Panc1 (cell line): ENCODE data around the gene GMFB. TPM values are rescaled to one million over a fixed set of nuclear protein-coding genes. Genes with fewer than 3 reads are reported as not detected.

Experiments used
- ATAC-seq: fragments of 200-7000 bp; cut with Tn5 transposase; 2 replicates; pipeline ENCODE4 v1.9.1; 2020; ENCODE audit warnings: mild to moderate bottlenecking, moderate library complexity
- BruUV-seq: library from RNA; stranded (reverse); fragments of 400-500 nt; replicated peaks from 2 replicates; lab custom pipeline; 2021; lab: Mats Ljungman, UMichigan
- CTCF ChIA-PET: fragments of 300-600 bp; sonication (Branson Sonifier 250); formaldehyde crosslinking; loops from one replicate; lab custom pipeline; 2022; ENCODE audit warnings: antibody characterized with exemption; lab: Charles Lee
- POLR2A ChIA-PET: fragments of 300-600 bp; sonication (Branson Sonifier 250); formaldehyde crosslinking; loops from one replicate; lab custom pipeline; 2022; ENCODE audit warnings: antibody characterized with exemption; lab: Charles Lee
- DNase-seq: peaks from one replicate; pipeline ENCODE4 v3.0.0-alpha.2; 2010; ENCODE audit warnings: low read depth, low spot score
- H3K27ac ChIP-seq: 2 replicates; pipeline ENCODE4 v1.5.1; 2011; ENCODE audit warnings: mild to moderate bottlenecking, low read length, inconsistent platforms
- H3K27me3 ChIP-seq: fragments of 200-500 bp; sonication (Bioruptor generic); 2 replicates; pipeline ENCODE4 v1.6.0; 2014; ENCODE audit warnings: low read length, inconsistent platforms; ENCODE audit not compliant: control insufficient read depth, insufficient read depth
- H3K36me3 ChIP-seq: fragments of 200-500 bp; sonication (Bioruptor generic); 2 replicates; pipeline ENCODE4 v1.5.1; 2014; ENCODE audit warnings: inconsistent platforms, mild to moderate bottlenecking, low read length, moderate library complexity; ENCODE audit not compliant: control insufficient read depth, insufficient read depth
- H3K4me1 ChIP-seq: 2 replicates; pipeline ENCODE4 v1.5.1; 2011; ENCODE audit warnings: inconsistent platforms, mild to moderate bottlenecking, low read length, moderate library complexity; ENCODE audit not compliant: control insufficient read depth, insufficient read depth
- H3K4me3 ChIP-seq, 2 experiments: 2 replicates each; pipeline ENCODE4 v1.5.1; 2011 to 2012; ENCODE audit warnings: low read depth in 2 of 2, low read length in 2 of 2, mild to moderate bottlenecking in 2 of 2, inconsistent platforms in 1 of 2, moderate library complexity in 1 of 2
- H3K9me3 ChIP-seq: fragments of 200-500 bp; sonication (Bioruptor generic); 2 replicates; pipeline ENCODE4 v1.5.1; 2014; ENCODE audit warnings: low read depth, mild to moderate bottlenecking, inconsistent platforms, low read length, moderate library complexity; ENCODE audit not compliant: control insufficient read depth, insufficient read depth
- POLR2AphosphoS5 ChIP-seq: IDR thresholded peaks from 2 replicates; pipeline ENCODE4 v1.6.1; 2012; ENCODE audit warnings: mild to moderate bottlenecking, low read depth, low read length, moderate library complexity
- SIN3A ChIP-seq: IDR thresholded peaks from 2 replicates; pipeline ENCODE4 v1.6.1; 2012; ENCODE audit warnings: low read depth, mild to moderate bottlenecking, low read length, moderate library complexity, borderline replicate concordance; ENCODE audit not compliant: insufficient read depth
- TCF7L2 ChIP-seq: IDR thresholded peaks from 2 replicates; pipeline ENCODE4 v1.6.1; 2011; ENCODE audit warnings: mild to moderate bottlenecking, low read depth, low read length, inconsistent platforms
- in situ Hi-C: cut with HindIII; loops from 2 replicates; pipeline ENCODE4 v1.10.0; 2016; ENCODE audit warnings: low sequenced_read_pairs, low pct_unique_long_range_greater_than_20kb
- intact Hi-C: fragments of 100-400 bp; cut with micrococcal nuclease; formaldehyde crosslinking; loops from one replicate; pipeline ENCODE4 v1.10.0; 2022; ENCODE audit not compliant: unreplicated experiment
- total RNA-seq: library from RNA; stranded (reverse); gene quantifications from one replicate; pipeline ENCODE4 v1.2.1, GENCODE V29; 2021; ENCODE audit not compliant: unreplicated experiment
- TF ChIP-seq, protein P1 (sequence below): fragments of 450-650 bp; IDR thresholded peaks from 2 replicates; pipeline ENCODE4 v1.5.1; 2017; ENCODE audit warnings: mild to moderate bottlenecking
- TF ChIP-seq, protein P2 (sequence below), 2 experiments: IDR thresholded peaks; 2 replicates each; pipeline ENCODE4 v1.6.1; 2011 to 2012; ENCODE audit warnings: low read depth in 2 of 2, control low read depth in 1 of 2, low read length in 1 of 2, mild to moderate bottlenecking in 1 of 2, moderate library complexity in 1 of 2; ENCODE audit not compliant: insufficient read depth in 1 of 2

The GMFB gene
- total RNA-seq, 1 experiment from 2014 or later, result 54.2 TPM

- in situ Hi-C loops (no loop called here), intact Hi-C loops (no loop called here)
- no TSS peak for BruUV-seq
- Histone ChIP-seq H3K27me3 (no peaks in the 10 kb centered on the region), H3K36me3 (0 out of 2 replicates have a peak, but pooled peaks cover 2% of the 10 kb centered on the region), H3K9me3 (no peaks in the 10 kb centered on the region), H3K4me3 (no peak overlapping the region), H3K4me1 (no peaks in the 10 kb centered on the region), H3K27ac (no peak overlapping the region)
- ATAC-seq (no peak), DNase-seq (no peak)
- TF ChIP-seq TCF7L2 (no peak), POLR2AphosphoS5 (no peak), SIN3A (no peak)
- TF ChIP-seq, protein P1, sequence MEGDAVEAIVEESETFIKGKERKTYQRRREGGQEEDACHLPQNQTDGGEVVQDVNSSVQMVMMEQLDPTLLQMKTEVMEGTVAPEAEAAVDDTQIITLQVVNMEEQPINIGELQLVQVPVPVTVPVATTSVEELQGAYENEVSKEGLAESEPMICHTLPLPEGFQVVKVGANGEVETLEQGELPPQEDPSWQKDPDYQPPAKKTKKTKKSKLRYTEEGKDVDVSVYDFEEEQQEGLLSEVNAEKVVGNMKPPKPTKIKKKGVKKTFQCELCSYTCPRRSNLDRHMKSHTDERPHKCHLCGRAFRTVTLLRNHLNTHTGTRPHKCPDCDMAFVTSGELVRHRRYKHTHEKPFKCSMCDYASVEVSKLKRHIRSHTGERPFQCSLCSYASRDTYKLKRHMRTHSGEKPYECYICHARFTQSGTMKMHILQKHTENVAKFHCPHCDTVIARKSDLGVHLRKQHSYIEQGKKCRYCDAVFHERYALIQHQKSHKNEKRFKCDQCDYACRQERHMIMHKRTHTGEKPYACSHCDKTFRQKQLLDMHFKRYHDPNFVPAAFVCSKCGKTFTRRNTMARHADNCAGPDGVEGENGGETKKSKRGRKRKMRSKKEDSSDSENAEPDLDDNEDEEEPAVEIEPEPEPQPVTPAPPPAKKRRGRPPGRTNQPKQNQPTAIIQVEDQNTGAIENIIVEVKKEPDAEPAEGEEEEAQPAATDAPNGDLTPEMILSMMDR, result no peak
- TF ChIP-seq, protein P2, sequence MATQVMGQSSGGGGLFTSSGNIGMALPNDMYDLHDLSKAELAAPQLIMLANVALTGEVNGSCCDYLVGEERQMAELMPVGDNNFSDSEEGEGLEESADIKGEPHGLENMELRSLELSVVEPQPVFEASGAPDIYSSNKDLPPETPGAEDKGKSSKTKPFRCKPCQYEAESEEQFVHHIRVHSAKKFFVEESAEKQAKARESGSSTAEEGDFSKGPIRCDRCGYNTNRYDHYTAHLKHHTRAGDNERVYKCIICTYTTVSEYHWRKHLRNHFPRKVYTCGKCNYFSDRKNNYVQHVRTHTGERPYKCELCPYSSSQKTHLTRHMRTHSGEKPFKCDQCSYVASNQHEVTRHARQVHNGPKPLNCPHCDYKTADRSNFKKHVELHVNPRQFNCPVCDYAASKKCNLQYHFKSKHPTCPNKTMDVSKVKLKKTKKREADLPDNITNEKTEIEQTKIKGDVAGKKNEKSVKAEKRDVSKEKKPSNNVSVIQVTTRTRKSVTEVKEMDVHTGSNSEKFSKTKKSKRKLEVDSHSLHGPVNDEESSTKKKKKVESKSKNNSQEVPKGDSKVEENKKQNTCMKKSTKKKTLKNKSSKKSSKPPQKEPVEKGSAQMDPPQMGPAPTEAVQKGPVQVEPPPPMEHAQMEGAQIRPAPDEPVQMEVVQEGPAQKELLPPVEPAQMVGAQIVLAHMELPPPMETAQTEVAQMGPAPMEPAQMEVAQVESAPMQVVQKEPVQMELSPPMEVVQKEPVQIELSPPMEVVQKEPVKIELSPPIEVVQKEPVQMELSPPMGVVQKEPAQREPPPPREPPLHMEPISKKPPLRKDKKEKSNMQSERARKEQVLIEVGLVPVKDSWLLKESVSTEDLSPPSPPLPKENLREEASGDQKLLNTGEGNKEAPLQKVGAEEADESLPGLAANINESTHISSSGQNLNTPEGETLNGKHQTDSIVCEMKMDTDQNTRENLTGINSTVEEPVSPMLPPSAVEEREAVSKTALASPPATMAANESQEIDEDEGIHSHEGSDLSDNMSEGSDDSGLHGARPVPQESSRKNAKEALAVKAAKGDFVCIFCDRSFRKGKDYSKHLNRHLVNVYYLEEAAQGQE (IDR thresholded peaks at IDR 0.05; ENCODE audit: insufficient read depth in 1 of 2, low read depth in 2 of 2, low read length in 1 of 2), result no peak
- POLR2A ChIA-PET, result interaction anchor here (0.6 kb wide), 1 partner anchor 72 kb away, joined by 3 read pairs; no protein-coding TSS in a partner anchor
- CTCF ChIA-PET, result interaction anchor here (0.7 kb wide), 1 partner anchor 65 kb away, joined by 4 read pairs; no protein-coding TSS in a partner anchor
Observed at GRCh38 chr14:54535126-54535525, 46.3 kb upstream of the GMFB start.

DNA sequence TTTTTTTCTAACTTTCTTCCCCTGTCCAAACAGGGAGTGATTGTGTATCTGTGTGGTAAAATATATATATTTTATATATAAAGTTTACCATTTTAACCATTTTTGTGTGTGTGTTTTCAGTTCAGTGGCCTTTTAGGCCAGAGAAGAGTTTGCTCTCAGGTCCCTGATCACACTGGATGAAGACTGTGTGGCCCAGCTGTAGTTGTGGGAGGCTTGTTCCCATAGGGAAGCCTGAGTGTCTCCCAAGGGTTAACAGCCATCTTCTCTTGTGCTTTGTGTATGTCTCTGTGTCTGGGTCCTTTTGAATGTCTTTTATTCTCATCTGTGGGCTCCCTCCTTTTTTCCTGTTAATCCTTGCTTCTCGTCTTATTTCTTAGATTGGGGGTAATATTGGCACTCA, 44.3 kb upstream of the GMFB start:
- in situ Hi-C loops (no loop called here), intact Hi-C loops (no loop called here)
- Histone ChIP-seq H3K27ac (no peak overlapping the region), H3K9me3 (no peaks in the 10 kb centered on the region), H3K4me3 (no peak overlapping the region), H3K27me3 (no peaks in the 10 kb centered on the region), H3K4me1 (no peaks in the 10 kb centered on the region), H3K36me3 (no peaks in the 10 kb centered on the region)
- DNase-seq (no peak), ATAC-seq (no peak)
- TF ChIP-seq, protein P1, result no peak
- TF ChIP-seq, protein P2 (IDR thresholded peaks at IDR 0.05; ENCODE audit: insufficient read depth in 1 of 2, low read depth in 2 of 2, low read length in 1 of 2), result no peak
- TF ChIP-seq TCF7L2 (no peak), SIN3A (no peak), POLR2AphosphoS5 (no peak)
- ChIA-PET CTCF (no interaction called here), POLR2A (no interaction called here)
- no TSS peak for BruUV-seq
